HFFc6 (cell line): ENCODE measurements around the gene LMAN2. TPM values are rescaled to one million over a fixed set of nuclear protein-coding genes. Genes with fewer than 3 reads are reported as not detected.

Source experiments
- DNase-seq: peaks from one replicate; pipeline ENCODE4 v3.0.0-alpha.2; 2018
- H3K27ac Mint-ChIP-seq: 2 replicates; pipeline ENCODE4 v1.8.0; 2020; ENCODE audit warnings: mild to moderate bottlenecking, mixed read lengths
- H3K27me3 Mint-ChIP-seq: 2 replicates; pipeline ENCODE4 v1.8.0; 2021; ENCODE audit warnings: mild to moderate bottlenecking, moderate library complexity, mixed read lengths; ENCODE audit not compliant: insufficient read depth
- H3K36me3 Mint-ChIP-seq: 2 replicates; pipeline ENCODE4 v1.8.0; 2021; ENCODE audit warnings: low read depth, mixed read lengths
- H3K4me1 Mint-ChIP-seq: 2 replicates; pipeline ENCODE4 v1.8.0; 2020; ENCODE audit warnings: low read depth, mixed read lengths
- H3K4me3 Mint-ChIP-seq: 2 replicates; pipeline ENCODE4 v1.8.0; 2020; ENCODE audit warnings: mild to moderate bottlenecking, moderate library complexity, mixed read lengths
- H3K9me3 Mint-ChIP-seq: 2 replicates; pipeline ENCODE4 v1.8.0; 2020; ENCODE audit warnings: mild to moderate bottlenecking, mixed read lengths
- total RNA-seq, 6 experiments: library from RNA; stranded (reverse); fragmentation: NEBNext Ultra II Directional; extraction: Animal tissue kit (Norgen Biotek cat#: 25700); gene quantifications; 2 replicates in 1 of 6; 3 replicates in 5 of 6; pipeline ENCODE4 v1.2.3, GENCODE V29; 2021
- TF ChIP-seq, protein P1 (sequence below): fragments of 200-600 bp; sonication (generic); IDR thresholded peaks from 2 replicates; pipeline ENCODE4 v1.5.0; 2021; ENCODE audit warnings: antibody characterized with exemption, mild to moderate bottlenecking

LMAN2 gene
- total RNA-seq, 6 experiments from 2014 or later: 153 to 169 (median 164) TPM

DNA sequence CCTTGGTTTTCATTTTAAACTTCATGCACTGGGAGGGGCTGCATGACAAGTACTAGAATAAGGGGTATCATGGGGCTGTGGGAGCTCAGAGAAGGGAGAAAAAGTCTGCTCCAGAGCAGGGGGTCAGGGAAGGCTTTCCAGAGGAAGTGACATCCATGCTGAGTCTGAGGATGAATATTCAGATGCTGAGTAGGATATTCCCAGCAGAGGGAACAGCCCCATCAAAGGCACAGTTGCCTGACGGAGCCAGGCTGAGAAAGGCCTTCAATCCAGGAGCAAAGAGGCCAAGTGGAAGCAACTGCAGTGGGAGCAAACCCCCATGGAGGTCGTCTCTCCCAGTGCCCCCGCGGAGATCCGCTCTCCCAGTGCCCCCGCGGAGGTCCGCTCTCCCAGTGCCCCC is 44.6 kb upstream of the LMAN2 start:
- DNase-seq: no peak
- no peaks in the 10 kb centered on the region for H3K4me1 Mint-ChIP-seq
- H3K27ac Mint-ChIP-seq: no peak overlapping the region
- TF ChIP-seq, protein P1, sequence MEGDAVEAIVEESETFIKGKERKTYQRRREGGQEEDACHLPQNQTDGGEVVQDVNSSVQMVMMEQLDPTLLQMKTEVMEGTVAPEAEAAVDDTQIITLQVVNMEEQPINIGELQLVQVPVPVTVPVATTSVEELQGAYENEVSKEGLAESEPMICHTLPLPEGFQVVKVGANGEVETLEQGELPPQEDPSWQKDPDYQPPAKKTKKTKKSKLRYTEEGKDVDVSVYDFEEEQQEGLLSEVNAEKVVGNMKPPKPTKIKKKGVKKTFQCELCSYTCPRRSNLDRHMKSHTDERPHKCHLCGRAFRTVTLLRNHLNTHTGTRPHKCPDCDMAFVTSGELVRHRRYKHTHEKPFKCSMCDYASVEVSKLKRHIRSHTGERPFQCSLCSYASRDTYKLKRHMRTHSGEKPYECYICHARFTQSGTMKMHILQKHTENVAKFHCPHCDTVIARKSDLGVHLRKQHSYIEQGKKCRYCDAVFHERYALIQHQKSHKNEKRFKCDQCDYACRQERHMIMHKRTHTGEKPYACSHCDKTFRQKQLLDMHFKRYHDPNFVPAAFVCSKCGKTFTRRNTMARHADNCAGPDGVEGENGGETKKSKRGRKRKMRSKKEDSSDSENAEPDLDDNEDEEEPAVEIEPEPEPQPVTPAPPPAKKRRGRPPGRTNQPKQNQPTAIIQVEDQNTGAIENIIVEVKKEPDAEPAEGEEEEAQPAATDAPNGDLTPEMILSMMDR: no peak
- no peak overlapping the region for H3K4me3 Mint-ChIP-seq
- peaks cover 38% of the 10 kb centered on the region for H3K27me3 Mint-ChIP-seq
- no peaks in the 10 kb centered on the region for H3K9me3 Mint-ChIP-seq
- H3K36me3 Mint-ChIP-seq: no peaks in the 10 kb centered on the region

DNA sequence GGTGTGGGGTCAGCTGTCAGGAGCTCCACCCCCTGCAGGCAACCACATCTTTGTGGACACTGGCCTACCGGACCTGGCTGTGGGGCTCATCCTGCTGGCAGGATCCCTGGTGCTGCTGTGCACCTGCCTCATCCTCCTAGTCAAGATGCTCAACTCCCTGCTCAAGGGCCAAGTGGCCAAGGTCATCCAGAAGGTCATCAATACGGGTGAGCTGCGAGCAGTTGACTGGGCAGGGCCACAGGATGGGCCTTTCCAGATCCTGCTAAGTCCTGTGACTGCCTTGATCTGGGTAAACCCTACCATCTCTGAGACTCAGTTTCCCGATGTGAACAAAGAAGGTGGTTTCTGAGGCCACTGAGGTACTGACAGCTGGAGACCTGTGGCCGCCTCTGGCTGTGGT is 42.5 kb upstream of the LMAN2 start:
- TF ChIP-seq, protein P1: no peak
- DNase-seq: no peak
- Mint-ChIP-seq H3K36me3 (no peaks in the 10 kb centered on the region), H3K4me1 (peaks cover 17% of the 10 kb centered on the region), H3K4me3 (no peak overlapping the region), H3K27me3 (peaks cover 32% of the 10 kb centered on the region), H3K9me3 (no peaks in the 10 kb centered on the region), H3K27ac (no peak overlapping the region)

DNA sequence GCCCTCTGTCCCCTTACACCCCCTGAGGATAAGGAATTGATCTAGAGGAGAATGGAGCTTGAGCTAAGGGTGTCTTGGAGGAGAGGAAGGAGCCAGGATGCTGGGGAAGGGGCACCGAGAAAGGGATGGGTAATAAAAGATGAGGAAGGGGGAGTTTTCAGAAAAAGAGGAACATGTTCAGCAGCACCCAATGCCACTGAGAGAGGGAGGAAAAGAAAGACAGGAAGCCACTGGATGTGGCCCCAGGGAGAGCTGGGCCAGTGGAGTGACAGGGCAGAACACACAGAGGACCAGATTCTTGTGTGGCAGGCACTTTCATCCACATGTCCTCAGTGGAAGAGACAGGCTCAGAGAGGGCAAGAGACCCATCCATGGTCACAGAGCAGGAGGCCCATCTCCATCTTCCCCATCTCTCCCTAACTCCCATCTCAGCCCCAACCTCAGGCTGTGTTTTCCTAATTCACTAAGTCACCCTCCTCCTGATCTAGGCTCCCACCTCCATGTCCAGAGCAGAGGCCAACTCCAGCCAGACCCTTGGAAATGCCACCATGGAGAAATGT is 41.8 kb upstream of the LMAN2 start:
- Mint-ChIP-seq H3K27ac (no peak overlapping the region), H3K27me3 (peaks cover 25% of the 10 kb centered on the region), H3K4me1 (peaks cover 24% of the 10 kb centered on the region), H3K36me3 (no peaks in the 10 kb centered on the region), H3K4me3 (no peak overlapping the region), H3K9me3 (no peaks in the 10 kb centered on the region)
- TF ChIP-seq, protein P1: no peak
- no peak for DNase-seq

DNA sequence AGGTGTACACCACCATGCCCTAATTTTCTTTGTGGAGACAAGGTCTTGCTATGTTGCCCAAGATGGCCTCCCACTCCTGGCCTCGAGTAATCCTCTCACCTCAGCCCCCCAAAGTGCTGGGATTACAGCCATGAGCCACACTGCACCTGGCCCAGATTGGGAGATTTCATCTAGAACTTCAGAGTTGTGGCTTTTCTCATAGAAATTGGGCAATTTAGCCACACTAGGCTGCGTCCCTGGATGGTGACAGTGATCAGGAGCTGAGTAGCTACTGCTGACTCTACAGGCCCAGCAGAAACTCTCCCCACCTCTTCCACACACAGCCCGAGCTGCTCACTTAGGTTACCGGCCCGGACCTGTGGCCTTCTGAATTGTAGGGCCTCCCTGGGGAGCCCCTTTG is 41.3 kb upstream of the LMAN2 start:
- DNase-seq: no peak
- Mint-ChIP-seq H3K27ac (no peak overlapping the region), H3K27me3 (peaks cover 20% of the 10 kb centered on the region), H3K9me3 (no peaks in the 10 kb centered on the region), H3K36me3 (no peaks in the 10 kb centered on the region), H3K4me1 (peaks cover 27% of the 10 kb centered on the region), H3K4me3 (no peak overlapping the region)
- TF ChIP-seq, protein P1: no peak

DNA sequence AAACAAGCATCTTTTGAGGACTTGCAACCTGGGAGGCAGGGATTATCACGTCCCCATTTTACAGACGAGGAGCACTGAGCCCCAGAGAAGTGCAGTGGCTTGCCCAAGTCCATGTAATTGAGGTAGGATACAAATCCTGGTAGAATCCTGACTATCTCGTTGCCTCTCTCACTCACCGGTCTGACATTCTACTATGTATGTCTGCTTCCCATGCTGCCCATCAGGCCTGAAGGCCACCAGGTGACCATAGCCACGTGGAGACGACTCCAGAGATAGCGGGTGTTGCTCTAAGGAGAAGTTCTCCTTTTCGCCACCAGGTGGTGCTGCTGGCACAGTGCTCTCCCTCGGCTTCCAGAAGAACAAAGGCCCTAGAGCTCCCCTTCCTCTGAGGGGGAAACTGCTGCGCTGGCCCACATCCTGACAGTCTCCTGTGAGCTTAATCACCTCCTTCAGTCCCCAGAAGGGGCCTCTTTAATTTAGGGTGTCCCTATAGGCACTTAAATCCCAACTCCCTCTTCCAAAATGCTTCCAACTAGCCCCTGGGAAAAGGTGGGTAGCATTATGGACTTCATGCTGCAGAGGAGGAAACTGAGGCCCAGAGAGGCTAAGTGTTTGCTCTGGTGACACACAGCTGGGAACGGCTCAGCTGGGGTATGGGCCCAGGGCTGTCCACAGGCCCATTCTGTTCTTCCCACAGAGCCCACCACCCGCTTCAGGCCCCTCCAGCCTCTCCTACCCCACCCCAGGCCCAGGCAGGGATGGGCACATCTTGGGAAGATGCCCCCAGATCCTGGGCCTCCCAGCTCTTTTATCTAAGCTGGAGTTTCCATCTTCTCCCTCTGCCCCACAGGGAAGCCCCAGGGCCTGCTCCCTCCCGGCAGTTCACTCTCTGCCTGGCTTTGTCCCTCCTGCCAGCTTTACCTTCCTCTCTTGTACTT is 39.2 kb upstream of the LMAN2 start:
- DNase-seq: peak; percentile 72
- H3K4me1 Mint-ChIP-seq: peaks cover 27% of the 10 kb centered on the region
- H3K27me3 Mint-ChIP-seq: peaks cover 21% of the 10 kb centered on the region
- H3K27ac Mint-ChIP-seq: peak overlapping the region; percentile 98
- H3K36me3 Mint-ChIP-seq: no peaks in the 10 kb centered on the region
- H3K9me3 Mint-ChIP-seq: no peaks in the 10 kb centered on the region
- TF ChIP-seq, protein P1: peak; percentile 99
- peak overlapping the region; percentile 83 for H3K4me3 Mint-ChIP-seq
